Vagina (tissue), 2 donors: ENCODE data around the gene NEAT1.

ENCODE experiments used
- POLR2A ChIP-seq, 2 donors: fragments of 450-650 bp; IDR thresholded peaks; one replicate each; pipeline ENCODE4 v1.6.1; 2017; ENCODE audit warnings: antibody characterized with exemption in 2 of 2, mild to moderate bottlenecking in 2 of 2, moderate library complexity in 2 of 2
- POLR2AphosphoS5 ChIP-seq, 2 donors: sonication (generic); formaldehyde crosslinking; IDR thresholded peaks; one replicate each; pipeline ENCODE4 v1.9.0; 2017; ENCODE audit warnings: antibody characterized with exemption in 2 of 2, mild to moderate bottlenecking in 2 of 2, low read depth in 1 of 2; ENCODE audit not compliant: insufficient read depth in 1 of 2
- TF ChIP-seq, protein P1 (sequence below), 3 experiments: fragments of 450-650 bp in 2 of 3; fragments of 200-600 bp in 1 of 3; sonication (generic) in 1 of 3; IDR thresholded peaks; one replicate each; pipeline ENCODE4 v1.5.1; 2017 to 2019; ENCODE audit warnings: antibody characterized with exemption in 3 of 3, mild to moderate bottlenecking in 2 of 3, moderate library complexity in 2 of 3

DNA sequence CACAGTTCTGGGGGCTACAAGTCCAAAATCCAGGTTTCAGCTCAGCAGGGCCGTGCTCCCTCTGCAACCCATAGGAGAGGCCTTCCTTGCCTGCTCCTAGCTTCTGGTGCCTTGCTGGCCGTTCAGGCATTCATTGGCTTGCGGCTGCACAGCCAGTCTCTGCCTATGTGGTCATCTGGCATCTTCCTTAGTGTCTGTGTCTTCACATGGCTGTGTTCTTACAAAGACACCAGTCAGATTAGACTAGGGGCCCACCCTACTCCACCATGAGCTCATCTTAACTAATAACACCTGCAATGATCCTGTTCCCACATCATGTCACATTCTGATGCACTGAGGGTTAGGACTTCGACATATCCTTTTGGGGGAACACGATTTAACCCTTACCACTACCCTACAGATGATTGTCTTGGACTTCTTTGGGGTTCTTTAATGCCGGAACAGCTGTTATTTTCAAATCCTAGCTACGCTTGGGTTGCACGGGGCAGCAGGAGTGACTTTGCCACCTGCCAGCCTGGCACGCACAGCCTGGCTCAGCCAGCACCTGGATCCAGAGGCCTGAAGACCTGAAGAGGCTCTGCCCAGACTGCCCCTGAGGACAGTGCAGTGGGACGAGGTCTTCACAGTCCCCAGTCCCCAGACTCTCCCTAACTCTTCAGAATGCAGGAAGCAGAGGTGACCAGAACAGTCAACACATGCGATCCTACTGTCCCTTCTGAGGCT, 7.7 kb upstream of the NEAT1 start:
- TF ChIP-seq, protein P1, sequence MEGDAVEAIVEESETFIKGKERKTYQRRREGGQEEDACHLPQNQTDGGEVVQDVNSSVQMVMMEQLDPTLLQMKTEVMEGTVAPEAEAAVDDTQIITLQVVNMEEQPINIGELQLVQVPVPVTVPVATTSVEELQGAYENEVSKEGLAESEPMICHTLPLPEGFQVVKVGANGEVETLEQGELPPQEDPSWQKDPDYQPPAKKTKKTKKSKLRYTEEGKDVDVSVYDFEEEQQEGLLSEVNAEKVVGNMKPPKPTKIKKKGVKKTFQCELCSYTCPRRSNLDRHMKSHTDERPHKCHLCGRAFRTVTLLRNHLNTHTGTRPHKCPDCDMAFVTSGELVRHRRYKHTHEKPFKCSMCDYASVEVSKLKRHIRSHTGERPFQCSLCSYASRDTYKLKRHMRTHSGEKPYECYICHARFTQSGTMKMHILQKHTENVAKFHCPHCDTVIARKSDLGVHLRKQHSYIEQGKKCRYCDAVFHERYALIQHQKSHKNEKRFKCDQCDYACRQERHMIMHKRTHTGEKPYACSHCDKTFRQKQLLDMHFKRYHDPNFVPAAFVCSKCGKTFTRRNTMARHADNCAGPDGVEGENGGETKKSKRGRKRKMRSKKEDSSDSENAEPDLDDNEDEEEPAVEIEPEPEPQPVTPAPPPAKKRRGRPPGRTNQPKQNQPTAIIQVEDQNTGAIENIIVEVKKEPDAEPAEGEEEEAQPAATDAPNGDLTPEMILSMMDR (IDR thresholded peaks at IDR 0.05) = no peak
- TF ChIP-seq POLR2AphosphoS5 (IDR thresholded peaks at IDR 0.05; ENCODE audit: insufficient read depth in 1 of 2, low read depth in 1 of 2) (no peak), POLR2A (IDR thresholded peaks at IDR 0.05) (no peak)
